HUES6 (cell line): ENCODE data around the gene NGLY1.

Experiments used
- H3K27ac ChIP-seq: 2 replicates; pipeline ENCODE4 v1.7.0; 2013; ENCODE audit warnings: low read depth, mild to moderate bottlenecking, low read length, inconsistent platforms
- H3K27me3 ChIP-seq: 2 replicates; pipeline ENCODE4 v1.6.1; 2013; ENCODE audit warnings: low read length; ENCODE audit not compliant: control insufficient read depth, insufficient read depth
- H3K36me3 ChIP-seq: 2 replicates; pipeline ENCODE4 v1.6.1; 2013; ENCODE audit warnings: low read length; ENCODE audit not compliant: control insufficient read depth, insufficient read depth
- H3K4me1 ChIP-seq: 2 replicates; pipeline ENCODE4 v1.6.1; 2013; ENCODE audit warnings: low read length; ENCODE audit not compliant: control insufficient read depth, insufficient read depth
- H3K4me3 ChIP-seq: 2 replicates; pipeline ENCODE4 v1.5.1; 2013; ENCODE audit warnings: low read depth, low read length
- H3K9ac ChIP-seq: one replicate; pipeline ENCODE4 v1.6.1; 2013; ENCODE audit warnings: mild to moderate bottlenecking, low read length
- H3K9me3 ChIP-seq: 2 replicates; pipeline ENCODE4 v1.6.1; 2013; ENCODE audit warnings: low read depth, low read length; ENCODE audit not compliant: control insufficient read depth, insufficient read depth

The NGLY1 gene

GRCh38 chr3:25683882-25684281, 99.4 kb downstream of the NGLY1 start:
- H3K9me3 ChIP-seq, result no peaks in the 10 kb centered on the region
- no peaks in the 10 kb centered on the region for H3K36me3 ChIP-seq
- H3K4me3 ChIP-seq, result no peak overlapping the region
- H3K9ac ChIP-seq, result no peak overlapping the region
- H3K27ac ChIP-seq, result no peak overlapping the region
- H3K4me1 ChIP-seq, result no peaks in the 10 kb centered on the region
- H3K27me3 ChIP-seq, result no peaks in the 10 kb centered on the region

DNA sequence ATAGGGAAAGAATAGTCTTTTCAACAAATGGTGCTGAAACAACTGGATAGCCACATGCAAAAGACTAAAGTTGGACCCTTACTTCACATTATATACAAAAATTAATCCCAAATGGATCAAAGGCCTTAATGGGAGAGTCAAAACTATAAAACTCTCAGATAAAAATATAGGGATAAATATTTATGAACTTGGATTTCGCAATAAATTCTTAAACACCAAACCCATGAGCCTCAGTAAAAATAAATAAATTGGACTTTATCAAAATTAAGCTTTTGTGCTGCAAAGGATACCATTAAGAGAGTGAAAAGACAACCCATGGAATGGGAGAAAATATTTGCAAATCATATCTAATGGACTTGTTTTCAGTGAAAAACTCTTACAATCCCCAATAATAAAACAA, 99.8 kb downstream of the NGLY1 start:
- no peaks in the 10 kb centered on the region for H3K36me3 ChIP-seq
- no peaks in the 10 kb centered on the region for H3K27me3 ChIP-seq
- H3K27ac ChIP-seq, result no peak overlapping the region
- no peak overlapping the region for H3K9ac ChIP-seq
- H3K9me3 ChIP-seq, result no peaks in the 10 kb centered on the region
- H3K4me3 ChIP-seq, result no peak overlapping the region
- no peaks in the 10 kb centered on the region for H3K4me1 ChIP-seq

DNA sequence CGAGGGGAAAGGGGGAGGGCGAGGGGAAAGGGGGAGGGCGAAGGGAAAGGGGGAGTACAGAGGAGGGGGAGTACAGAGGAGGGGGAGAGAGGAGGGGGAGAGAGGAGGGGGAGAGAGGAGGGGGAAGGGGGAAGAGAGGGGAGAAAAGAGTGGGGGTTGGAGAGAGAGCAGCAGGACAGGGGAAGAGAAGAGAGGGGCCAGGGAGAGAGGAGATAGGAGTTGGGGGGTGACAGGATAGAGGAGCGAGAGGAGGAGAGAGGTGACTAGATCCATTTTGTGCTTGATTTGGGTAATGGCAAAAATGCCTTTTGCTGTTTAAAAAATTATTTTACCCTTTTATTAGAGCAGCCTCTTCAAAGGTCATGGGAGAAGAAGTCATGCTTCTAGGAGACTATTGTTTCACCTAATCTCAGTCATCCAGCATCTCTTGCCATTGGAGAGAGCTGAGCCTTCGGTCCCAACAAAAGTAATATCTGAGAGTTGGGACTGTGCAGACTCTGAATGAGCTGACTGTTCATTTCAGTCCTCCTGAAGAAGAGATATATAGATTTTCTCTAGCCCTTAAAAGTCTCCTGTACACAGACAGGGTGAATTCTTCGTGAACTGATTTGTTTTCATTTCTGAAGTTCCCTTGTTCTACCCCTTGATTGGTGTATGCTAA, 103.5 kb downstream of the NGLY1 start:
- no peak overlapping the region for H3K27ac ChIP-seq
- H3K4me1 ChIP-seq, result no peaks in the 10 kb centered on the region
- no peak overlapping the region for H3K9ac ChIP-seq
- H3K27me3 ChIP-seq, result no peaks in the 10 kb centered on the region
- no peak overlapping the region for H3K4me3 ChIP-seq
- H3K9me3 ChIP-seq, result no peaks in the 10 kb centered on the region
- H3K36me3 ChIP-seq, result no peaks in the 10 kb centered on the region

- Histone ChIP-seq H3K4me1 (no peaks in the 10 kb centered on the region), H3K9ac (no peak overlapping the region), H3K36me3 (no peaks in the 10 kb centered on the region)
Measured at GRCh38 chr3:25679166-25679565, 104.1 kb downstream of the NGLY1 start.

DNA sequence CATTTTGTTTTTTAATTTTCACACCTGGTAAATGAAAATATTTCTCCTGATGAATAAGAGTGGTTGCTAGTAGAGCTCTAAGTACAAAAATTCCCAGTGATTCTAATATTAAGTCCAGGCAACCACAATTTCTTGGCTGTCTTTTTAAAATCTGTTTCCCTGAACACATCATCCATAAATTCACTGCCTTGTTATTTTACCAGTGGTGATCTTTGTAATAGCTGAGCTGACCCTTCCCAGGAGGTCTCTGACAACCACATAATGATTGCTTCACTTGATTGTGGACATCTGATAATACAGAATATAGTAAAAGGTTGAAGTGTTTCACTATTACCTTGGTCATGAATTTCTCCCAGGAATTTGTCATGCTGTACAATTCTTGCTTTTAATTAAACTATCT, 104.7 kb downstream of the NGLY1 start:
- Histone ChIP-seq H3K27me3 (no peaks in the 10 kb centered on the region), H3K9me3 (no peaks in the 10 kb centered on the region; the same call in 1 of the 2 replicates), H3K27ac (no peak overlapping the region), H3K9ac (no peak overlapping the region), H3K36me3 (no peaks in the 10 kb centered on the region), H3K4me3 (no peak overlapping the region), H3K4me1 (no peaks in the 10 kb centered on the region)

More at GRCh38 chr3:25679166-25679565, 104.1 kb downstream of the NGLY1 start:
- Histone ChIP-seq H3K9me3 (no peaks in the 10 kb centered on the region), H3K27me3 (no peaks in the 10 kb centered on the region), H3K27ac (no peak overlapping the region), H3K4me3 (no peak overlapping the region)

- Histone ChIP-seq H3K9me3 (no peaks in the 10 kb centered on the region; the same call in 1 of the 2 replicates), H3K36me3 (no peaks in the 10 kb centered on the region), H3K9ac (no peak overlapping the region), H3K27me3 (no peaks in the 10 kb centered on the region), H3K4me1 (no peaks in the 10 kb centered on the region), H3K27ac (no peak overlapping the region), H3K4me3 (no peak overlapping the region)
Measured at GRCh38 chr3:25677121-25677520, 106.1 kb downstream of the NGLY1 start.

GRCh38 chr3:25674670-25675069, 108.6 kb downstream of the NGLY1 start:
- Histone ChIP-seq H3K9me3 (no peaks in the 10 kb centered on the region; the same call in 1 of the 2 replicates), H3K27me3 (no peaks in the 10 kb centered on the region), H3K4me1 (no peaks in the 10 kb centered on the region), H3K36me3 (no peaks in the 10 kb centered on the region), H3K4me3 (no peak overlapping the region), H3K9ac (no peak overlapping the region), H3K27ac (no peak overlapping the region)

GRCh38 chr3:25673738-25674298, 109.4 kb downstream of the NGLY1 start:
- Histone ChIP-seq H3K9me3 (no peaks in the 10 kb centered on the region; the same call in 1 of the 2 replicates), H3K27ac (no peak overlapping the region), H3K4me3 (no peak overlapping the region), H3K4me1 (no peaks in the 10 kb centered on the region), H3K27me3 (no peaks in the 10 kb centered on the region), H3K9ac (no peak overlapping the region), H3K36me3 (no peaks in the 10 kb centered on the region)
